ENCODE measurements around the gene ITGA2.
"Not testable (repeated sequence)": the region's sequence is repeated elsewhere in the genome, so short reads cannot be mapped to it uniquely, and the experiment has no call there.

ITGA2 gene

DNA sequence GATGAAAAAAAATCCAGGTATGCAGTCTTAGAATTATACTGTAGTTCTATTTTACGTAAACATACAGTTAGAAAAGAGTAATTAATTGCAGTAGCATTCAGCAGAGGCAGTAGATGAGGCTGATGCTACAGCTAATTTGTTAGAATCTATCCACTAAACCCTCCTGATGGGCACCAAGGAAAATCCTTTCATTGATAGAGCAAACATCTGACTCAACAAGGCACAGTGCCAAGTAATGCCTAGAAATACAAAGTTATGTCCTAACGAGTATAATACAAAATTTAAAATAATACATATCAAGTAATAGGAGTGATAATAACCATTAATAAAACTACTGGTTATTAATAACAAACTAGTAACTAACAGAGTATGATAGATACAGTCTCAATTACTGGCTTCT lies 111.5 kb downstream of the ITGA2 start:
- DNase-seq (ENCODE audit: low spot score) = no peak

DNA sequence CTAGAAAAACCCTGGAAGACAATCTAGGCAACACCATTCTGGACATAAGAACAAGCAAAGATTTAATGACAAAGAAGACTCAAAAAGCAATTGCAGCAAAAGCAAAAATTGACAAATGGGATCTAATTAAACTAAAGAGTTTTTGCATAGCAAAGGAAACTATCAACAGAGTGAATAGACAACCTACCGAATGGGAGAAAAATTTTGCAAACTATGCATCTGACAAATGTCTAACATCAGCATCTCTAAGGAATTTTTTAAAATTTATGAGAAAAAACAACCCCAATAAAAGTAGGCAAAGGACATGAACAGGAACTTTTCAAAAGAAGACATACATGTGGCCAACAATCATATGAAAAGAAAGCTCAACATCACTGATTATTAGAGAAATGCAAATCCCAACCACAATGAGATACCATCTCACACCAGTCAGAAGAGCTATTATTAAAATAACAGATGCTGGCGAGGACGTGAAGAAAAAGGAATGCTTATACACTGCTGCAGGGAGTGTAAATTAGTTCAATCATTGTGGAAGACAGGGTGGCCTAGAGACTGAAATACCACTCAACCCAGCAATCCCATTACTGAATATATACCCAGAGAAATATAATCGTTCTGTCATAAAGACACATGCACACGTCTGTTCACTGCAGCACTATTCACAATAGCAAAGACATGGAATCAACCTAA lies 116.6 kb downstream of the ITGA2 start:
- DNase-seq (ENCODE audit: low spot score) = no peak

DNA sequence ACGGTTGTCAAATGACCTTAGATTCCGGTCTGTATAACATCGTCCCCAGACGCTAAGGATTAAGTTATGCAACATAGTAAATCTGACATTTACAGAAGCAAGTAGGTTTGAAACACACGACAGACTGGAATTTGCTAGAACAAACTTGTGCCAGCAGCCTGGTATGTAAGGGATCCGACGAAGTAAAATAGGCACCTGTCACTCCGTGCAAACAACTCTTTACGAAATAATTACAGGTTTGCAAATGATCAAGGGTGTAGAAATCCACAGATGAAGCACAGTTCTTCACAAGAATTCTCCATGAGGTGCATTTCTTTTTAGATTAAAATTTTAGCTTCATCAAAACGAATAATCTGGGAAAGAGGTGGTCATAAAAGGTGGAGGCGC lies 119.9 kb downstream of the ITGA2 start:
- peak; percentile 4 for DNase-seq (ENCODE audit: low spot score)

GRCh38 chr5:53109443-53110127 lies 120.4 kb downstream of the ITGA2 start, which contains the start of gene MOCS2:
Gene MOCS2, minus strand, starts transcription at chr5:53109757. Its CDS starts 2,583 bp downstream, at chr5:53107174.
- peak; percentile 89 for DNase-seq (ENCODE audit: low spot score)

DNA sequence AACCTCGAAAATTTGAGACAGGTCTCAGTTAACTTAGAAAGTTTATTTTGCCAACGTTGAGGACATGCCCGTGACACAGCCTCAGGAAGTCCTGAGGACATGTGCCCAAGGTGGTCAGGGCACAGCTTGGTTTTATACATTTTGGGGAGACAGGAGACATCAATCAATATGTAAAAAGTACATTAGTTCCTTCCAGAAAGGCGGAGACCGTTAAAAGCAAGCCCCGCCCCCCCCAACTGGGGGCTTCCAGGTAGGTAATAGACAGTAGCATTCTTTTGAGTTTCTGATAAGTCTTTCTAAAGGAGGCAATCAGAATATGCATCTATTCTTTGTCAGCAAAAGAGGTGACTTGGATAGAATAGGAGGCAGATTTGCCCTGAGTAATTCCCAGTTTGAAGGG lies 121.0 kb downstream of the ITGA2 start:
- DNase-seq (ENCODE audit: low spot score) = no peak

GRCh38 chr5:53111139-53111538 lies 122.0 kb downstream of the ITGA2 start:
- no peak for DNase-seq (ENCODE audit: low spot score)

GRCh38 chr5:53112307-53112706 lies 123.2 kb downstream of the ITGA2 start:
- DNase-seq (ENCODE audit: low spot score) = not testable (repeated sequence)

DNA sequence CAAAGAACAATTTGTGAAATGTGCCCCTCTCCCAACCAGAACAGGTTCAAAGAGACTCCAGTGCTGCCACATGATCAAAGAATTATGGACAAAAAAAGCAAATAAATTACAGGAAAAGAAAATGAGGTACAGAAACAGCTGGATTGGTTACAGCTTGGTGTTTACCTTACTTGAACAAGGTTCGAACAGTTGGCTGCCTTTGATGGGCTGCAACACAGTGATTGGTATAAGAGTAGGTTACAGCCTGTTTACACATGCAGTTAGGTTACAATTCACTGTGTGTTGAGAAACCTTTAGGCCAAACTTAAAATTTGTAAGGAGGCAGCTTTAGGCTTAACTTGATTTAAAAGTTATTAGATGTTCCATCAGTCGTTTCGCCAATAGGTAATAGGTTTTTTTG lies 123.8 kb downstream of the ITGA2 start:
- no peak for DNase-seq (ENCODE audit: low spot score)

- DNase-seq (ENCODE audit: low spot score) = no peak
Observed at GRCh38 chr5:53113947-53114346, 124.8 kb downstream of the ITGA2 start.

DNA sequence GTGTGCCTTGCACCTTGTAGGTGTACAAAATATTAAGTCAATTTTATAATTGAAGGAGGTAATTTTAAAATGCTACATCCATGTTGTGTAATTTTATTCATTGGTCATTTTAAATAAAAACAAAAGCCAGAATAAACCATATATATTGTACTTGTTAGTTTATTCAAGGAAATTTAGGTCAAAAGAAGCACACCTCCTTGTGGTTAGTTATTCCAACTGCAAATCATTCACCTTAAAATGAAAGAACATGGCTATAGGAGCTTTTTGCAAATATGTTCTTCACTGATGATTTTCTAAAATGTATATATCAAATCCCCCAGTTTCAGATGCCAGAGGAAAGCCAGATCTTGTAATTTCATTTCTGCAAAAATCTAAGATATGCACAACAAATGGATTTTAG lies 125.8 kb downstream of the ITGA2 start:
- DNase-seq (ENCODE audit: low spot score) = no peak

GRCh38 chr5:53116597-53116996 lies 127.4 kb downstream of the ITGA2 start:
- no peak for DNase-seq (ENCODE audit: low spot score)

DNA sequence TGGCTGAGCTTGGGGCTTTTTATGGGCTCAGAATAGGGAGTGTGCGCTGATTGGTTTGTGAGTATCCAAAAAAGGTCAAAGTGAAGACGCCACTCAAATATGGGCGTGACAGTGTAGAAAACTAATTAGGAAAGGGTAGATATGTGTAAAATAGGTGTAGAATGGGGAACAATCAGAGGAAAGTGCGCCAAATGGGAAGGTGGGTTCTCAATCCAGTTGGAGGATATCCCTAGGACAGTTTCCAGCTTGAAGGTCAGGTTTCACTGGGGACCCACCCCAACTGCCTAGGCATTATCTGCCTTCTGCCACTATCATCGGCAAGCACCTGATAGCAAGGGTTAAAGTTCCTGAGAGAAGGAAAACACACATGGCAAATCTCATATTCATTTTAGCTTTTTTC lies 129.7 kb downstream of the ITGA2 start:
- DNase-seq (ENCODE audit: low spot score) = no peak

DNA sequence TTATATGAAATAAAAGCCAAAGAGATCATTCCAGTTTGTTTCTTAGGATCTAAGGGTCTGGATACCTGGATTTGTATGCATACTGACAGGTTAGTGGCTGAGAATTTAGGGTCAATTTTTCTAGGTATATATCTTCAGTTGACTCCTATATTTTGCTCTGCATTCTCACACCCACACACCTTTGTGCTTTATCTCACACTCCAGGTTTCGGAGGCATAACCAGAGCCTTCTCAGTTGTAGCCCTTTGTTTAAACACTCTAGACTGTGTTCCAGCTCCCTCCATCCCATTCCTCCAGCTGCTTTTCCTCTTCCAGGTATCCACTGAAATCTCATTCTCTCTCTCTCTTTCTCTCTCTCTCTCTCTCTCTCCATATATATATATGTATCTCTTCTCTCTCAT lies 131.0 kb downstream of the ITGA2 start:
- no peak for DNase-seq (ENCODE audit: low spot score)

DNA sequence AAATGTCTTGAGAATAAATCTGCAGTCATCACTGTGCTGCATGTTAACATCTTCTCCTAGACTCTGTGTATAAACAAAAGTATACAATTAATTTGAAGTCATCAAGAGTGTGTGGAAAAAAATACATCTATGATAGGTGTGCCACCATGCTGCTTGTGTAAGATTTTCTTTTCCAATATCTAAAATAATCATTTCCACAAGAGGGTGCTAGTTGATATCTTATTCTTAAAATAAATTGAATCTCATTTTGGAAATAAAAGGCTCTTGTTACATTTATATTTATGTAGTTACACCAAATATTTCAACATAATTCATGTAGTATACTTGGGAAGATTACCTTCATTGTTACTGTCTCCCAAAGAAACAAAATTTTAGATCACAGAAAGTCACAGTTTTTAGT lies 134.6 kb downstream of the ITGA2 start:
- no peak for DNase-seq (ENCODE audit: low spot score)

DNA sequence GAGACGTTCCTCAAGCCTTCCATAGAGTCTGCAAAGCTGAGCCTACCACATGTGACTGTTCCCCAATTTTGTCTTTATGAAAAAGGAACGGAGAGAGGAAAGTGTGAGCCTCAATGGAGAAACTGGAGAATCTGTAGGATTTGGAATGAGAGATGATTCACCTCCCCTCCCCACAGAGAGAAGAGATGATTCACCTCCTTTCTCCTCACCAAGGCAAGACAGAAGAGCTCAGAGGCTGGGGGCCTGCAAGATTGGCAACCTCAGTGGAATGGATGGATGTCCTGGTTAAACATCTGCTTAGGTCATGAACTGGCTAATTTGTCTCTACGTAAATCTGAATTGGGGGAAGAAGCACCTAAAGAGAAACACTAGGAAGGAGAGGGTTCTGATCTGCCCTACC lies 137.4 kb downstream of the ITGA2 start:
- DNase-seq (ENCODE audit: low spot score) = no peak

DNA sequence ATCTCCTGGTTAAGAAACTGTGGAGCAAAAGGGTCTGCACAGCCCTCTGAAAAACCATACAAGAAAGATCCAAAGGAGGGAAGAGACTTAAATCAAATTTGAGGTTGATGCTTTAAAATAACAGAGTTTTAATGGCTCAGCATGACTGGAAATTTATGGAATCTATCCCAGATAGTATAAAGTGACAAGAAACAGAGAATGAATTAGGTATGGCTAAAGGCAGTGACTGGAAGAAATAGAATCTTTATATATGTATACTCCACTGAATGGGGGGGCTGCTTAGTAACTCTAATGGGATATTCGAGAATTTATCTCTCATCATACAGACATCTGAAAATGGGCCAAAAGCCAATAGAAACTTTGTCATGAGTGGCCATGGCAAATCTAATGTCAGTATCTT lies 138.0 kb downstream of the ITGA2 start:
- DNase-seq (ENCODE audit: low spot score) = no peak

GRCh38 chr5:53128481-53128880 lies 139.3 kb downstream of the ITGA2 start:
- DNase-seq (ENCODE audit: low spot score) = no peak

DNA sequence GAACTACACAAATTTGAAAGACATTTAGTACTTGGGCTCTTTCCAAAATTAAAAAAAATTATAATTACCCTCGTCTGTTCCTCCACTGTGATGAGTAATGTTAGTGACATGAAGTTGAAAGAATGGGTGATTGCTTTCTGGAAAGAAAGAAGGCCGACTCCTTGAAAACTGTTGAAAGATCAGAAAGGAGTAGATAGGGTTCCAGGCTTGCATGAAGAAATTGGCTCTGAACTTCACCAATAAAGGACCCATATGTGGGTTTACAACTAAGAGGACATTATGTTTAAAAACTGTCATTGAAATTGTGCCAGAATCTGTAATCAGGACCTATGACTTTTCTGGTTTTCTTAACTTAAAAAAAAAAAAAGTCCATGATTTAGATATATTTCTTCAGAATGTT lies 141.1 kb downstream of the ITGA2 start:
- no peak for DNase-seq (ENCODE audit: low spot score)

DNA sequence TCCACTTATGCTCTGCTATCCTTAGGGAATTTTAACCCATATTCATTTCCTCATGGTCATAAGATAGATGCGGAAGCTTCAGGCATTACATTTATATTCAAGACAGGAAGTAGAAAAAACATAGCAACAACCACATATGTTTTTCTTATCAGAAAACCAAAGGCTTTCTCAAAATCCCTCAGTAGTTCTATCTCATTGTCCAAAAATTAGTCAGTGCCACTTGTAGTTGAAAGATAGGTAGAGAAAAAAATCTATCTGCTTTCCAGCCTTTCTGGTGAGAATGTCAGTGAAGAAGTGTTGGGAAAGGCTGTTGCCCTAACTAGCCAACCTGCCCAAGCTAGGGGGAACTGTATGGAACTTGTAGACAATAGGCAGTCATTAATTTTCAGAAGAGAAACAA lies 143.9 kb downstream of the ITGA2 start:
- no peak for DNase-seq (ENCODE audit: low spot score)
